WI38 (cell line): ENCODE measurements around the gene TNFSF15.

ENCODE experiments used
- H3K4me3 ChIP-seq: 2 replicates; pipeline ENCODE4 v1.5.1; 2011; ENCODE audit warnings: low read depth, mild to moderate bottlenecking, control low read depth, low read length
- CTCF ChIP-seq: IDR thresholded peaks from 2 replicates; pipeline ENCODE4 v1.5.1; 2012; ENCODE audit warnings: low read depth, mild to moderate bottlenecking, control low read depth, low read length

Gene TNFSF15

GRCh38 chr9:114811966-114812636 lies 6.3 kb upstream of the TNFSF15 start:
- no peak for TF ChIP-seq CTCF
- H3K4me3 ChIP-seq, result no peak overlapping the region

GRCh38 chr9:114811301-114811700 lies 5.5 kb upstream of the TNFSF15 start:
- no peak overlapping the region for H3K4me3 ChIP-seq
- TF ChIP-seq CTCF, result no peak

- no peak overlapping the region for H3K4me3 ChIP-seq
- TF ChIP-seq CTCF, result no peak
Measured at GRCh38 chr9:114810614-114811013, 4.8 kb upstream of the TNFSF15 start.

GRCh38 chr9:114806526-114806900 lies 674 bp upstream of the TNFSF15 start:
- H3K4me3 ChIP-seq, result no peak overlapping the region
- TF ChIP-seq CTCF, result no peak

GRCh38 chr9:114804505-114804904 lies 1.3 kb downstream of the TNFSF15 start:
- H3K4me3 ChIP-seq, result no peak overlapping the region
- no peak for TF ChIP-seq CTCF

- no peak for TF ChIP-seq CTCF
- no peak overlapping the region for H3K4me3 ChIP-seq
Measured at GRCh38 chr9:114803479-114804265, 2.2 kb downstream of the TNFSF15 start.

- no peak overlapping the region for H3K4me3 ChIP-seq
- no peak for TF ChIP-seq CTCF
Measured at GRCh38 chr9:114799925-114800324, 5.9 kb downstream of the TNFSF15 start.
